BLaER1 treated with 17β-estradiol and CSF1 and Interleukin-3, amounts not matched to agents 10 nM and 100 nM (cell line): ENCODE measurements around the gene PGLYRP3.

Experiments used
- H3K27ac ChIP-seq, 11 experiments: shearing (Covaris generic); formaldehyde crosslinking; 2 replicates each; pipeline ENCODE4 v1.8.1; 2022
- H3K27me3 ChIP-seq, 11 experiments: shearing (Covaris generic); formaldehyde crosslinking; 2 replicates each; pipeline ENCODE4 v1.8.1; 2022
- H3K36me3 ChIP-seq, 11 experiments: shearing (Covaris generic); formaldehyde crosslinking; 2 replicates each; pipeline ENCODE4 v1.8.1; 2022
- H3K4me1 ChIP-seq, 10 experiments: shearing (Covaris generic); formaldehyde crosslinking; 2 replicates each; pipeline ENCODE4 v1.8.1; 2022
- H3K4me2 ChIP-seq, 11 experiments: shearing (Covaris generic); formaldehyde crosslinking; 2 replicates each; pipeline ENCODE4 v1.8.1; 2022
- H3K4me3 ChIP-seq, 10 experiments: shearing (Covaris generic); formaldehyde crosslinking; 2 replicates each; pipeline ENCODE4 v1.8.1; 2022
- H3K9ac ChIP-seq, 11 experiments: shearing (Covaris generic); formaldehyde crosslinking; 2 replicates each; pipeline ENCODE4 v1.8.1; 2022
- H3K9me3 ChIP-seq, 11 experiments: shearing (Covaris generic); formaldehyde crosslinking; replicated peaks in 1 of 11; 2 replicates each; pipeline ENCODE4 v1.8.1; 2022
- H4K20me1 ChIP-seq, 11 experiments: shearing (Covaris generic); formaldehyde crosslinking; 2 replicates each; pipeline ENCODE4 v1.8.1; 2022
- Cebpa-rat ChIP-seq, 11 experiments: shearing (Covaris generic); IDR thresholded peaks; 2 replicates each; pipeline ENCODE4 v1.8.1; 2022

Gene PGLYRP3

GRCh38 chr1:153346077-153346723 is 33.4 kb upstream of the PGLYRP3 start:
- Histone ChIP-seq H3K9me3 (no peaks in the 10 kb centered on the region), H4K20me1 (peaks cover 0 to 9% (median 0%) of the 10 kb centered on the region in 11 experiments; a peak in 2 of 22 replicates), H3K27me3 (peaks cover 0 to 15% (median 0%) of the 10 kb centered on the region in 11 experiments; a peak in 5 of 22 replicates), H3K36me3 (no peaks in the 10 kb centered on the region), H3K9ac (no peak overlapping the region), H3K4me2 (peak overlapping the region; percentile 63 to 94 (median 86)), H3K4me3 (0 out of 20 replicates have a peak overlapping the region, but pooled peaks of 1 of the 10 experiments have one; percentile 7), H3K4me1 (peaks cover 65 to 83% (median 74%) of the 10 kb centered on the region in 10 experiments), H3K27ac (no peak overlapping the region)
- no peak for TF ChIP-seq Cebpa-rat (IDR thresholded peaks at IDR 0.05)

- H3K27ac ChIP-seq, result peak overlapping the region in 1 of 11 experiments; percentile 14; a peak in 1 of 22 replicates
- H3K4me1 ChIP-seq, result peaks cover 60 to 77% (median 69%) of the 10 kb centered on the region in 10 experiments
- H3K4me3 ChIP-seq, result 0 out of 20 replicates have a peak overlapping the region, but pooled peaks of 1 of the 10 experiments have one; percentile 7
- TF ChIP-seq Cebpa-rat (IDR thresholded peaks at IDR 0.05), result no peak
- no peaks in the 10 kb centered on the region for H3K9me3 ChIP-seq
- H3K36me3 ChIP-seq, result no peaks in the 10 kb centered on the region
- peak overlapping the region; percentile 63 to 94 (median 86) for H3K4me2 ChIP-seq
- peaks cover 0 to 9% (median 0%) of the 10 kb centered on the region in 11 experiments; a peak in 2 of 22 replicates for H4K20me1 ChIP-seq
- H3K9ac ChIP-seq, result no peak overlapping the region
- peaks cover 0 to 15% (median 0%) of the 10 kb centered on the region in 11 experiments; a peak in 5 of 22 replicates for H3K27me3 ChIP-seq
Observed at GRCh38 chr1:153345187-153346076, 32.7 kb upstream of the PGLYRP3 start.

- no peak overlapping the region; a peak in 2 of 22 replicates for H3K27ac ChIP-seq
- peaks cover 63 to 78% (median 70%) of the 10 kb centered on the region in 10 experiments for H3K4me1 ChIP-seq
- no peaks in the 10 kb centered on the region for H3K9me3 ChIP-seq
- peak overlapping the region; percentile 63 to 94 (median 86) for H3K4me2 ChIP-seq
- H4K20me1 ChIP-seq, result peaks cover 0 to 9% (median 0%) of the 10 kb centered on the region in 11 experiments; a peak in 2 of 22 replicates
- no peak overlapping the region for H3K9ac ChIP-seq
- H3K36me3 ChIP-seq, result no peaks in the 10 kb centered on the region
- TF ChIP-seq Cebpa-rat (IDR thresholded peaks at IDR 0.05), result peak in 1 of 11 experiments; percentile 17; a peak in 1 of 22 replicates
- H3K4me3 ChIP-seq, result no peak overlapping the region
- peaks cover 0 to 15% (median 0%) of the 10 kb centered on the region in 11 experiments; a peak in 5 of 22 replicates for H3K27me3 ChIP-seq
Observed at GRCh38 chr1:153344718-153345025, 31.9 kb upstream of the PGLYRP3 start.

GRCh38 chr1:153343811-153344717 is 31.3 kb upstream of the PGLYRP3 start:
- Histone ChIP-seq H3K9ac (no peak overlapping the region), H3K27ac (peak overlapping the region in 2 of 11 experiments; percentile 27 to 31; a peak in 3 of 22 replicates), H3K4me3 (no peak overlapping the region), H3K27me3 (peaks cover 0 to 15% (median 0%) of the 10 kb centered on the region in 11 experiments; a peak in 5 of 22 replicates), H3K4me2 (peak overlapping the region; percentile 63 to 94 (median 86)), H4K20me1 (peaks cover 0 to 9% (median 0%) of the 10 kb centered on the region in 11 experiments; a peak in 2 of 22 replicates), H3K9me3 (0 out of 22 replicates have a peak, but pooled peaks cover 0 to 2% (median 0%) of the 10 kb centered on the region in 11 experiments), H3K4me1 (peaks cover 65 to 78% (median 70%) of the 10 kb centered on the region in 10 experiments), H3K36me3 (no peaks in the 10 kb centered on the region)
- no peak for TF ChIP-seq Cebpa-rat (IDR thresholded peaks at IDR 0.05)

- H3K4me3 ChIP-seq, result no peak overlapping the region
- peaks cover 0 to 11% (median 0%) of the 10 kb centered on the region in 11 experiments; a peak in 3 of 22 replicates for H3K9me3 ChIP-seq
- H4K20me1 ChIP-seq, result peaks cover 0 to 9% (median 0%) of the 10 kb centered on the region in 11 experiments; a peak in 2 of 22 replicates
- H3K9ac ChIP-seq, result no peak overlapping the region
- peaks cover 0 to 15% (median 0%) of the 10 kb centered on the region in 11 experiments; a peak in 5 of 22 replicates for H3K27me3 ChIP-seq
- no peaks in the 10 kb centered on the region for H3K36me3 ChIP-seq
- no peak for TF ChIP-seq Cebpa-rat (IDR thresholded peaks at IDR 0.05)
- H3K4me1 ChIP-seq, result peaks cover 74 to 85% (median 78%) of the 10 kb centered on the region in 10 experiments
- no peak overlapping the region for H3K27ac ChIP-seq
- peak overlapping the region; percentile 61 to 94 (median 86) for H3K4me2 ChIP-seq
Observed at GRCh38 chr1:153343040-153343681, 30.4 kb upstream of the PGLYRP3 start.

- no peak overlapping the region for H3K9ac ChIP-seq
- H3K4me3 ChIP-seq, result no peak overlapping the region
- H3K9me3 ChIP-seq, result peaks cover 0 to 20% (median 5%) of the 10 kb centered on the region in 11 experiments; a peak in 9 of 22 replicates
- H3K4me1 ChIP-seq, result peaks cover 74 to 88% (median 79%) of the 10 kb centered on the region in 10 experiments
- H4K20me1 ChIP-seq, result peaks cover 0 to 9% (median 0%) of the 10 kb centered on the region in 11 experiments; a peak in 2 of 22 replicates
- peak overlapping the region; percentile 61 to 94 (median 86) for H3K4me2 ChIP-seq
- H3K27ac ChIP-seq, result no peak overlapping the region
- no peak for TF ChIP-seq Cebpa-rat (IDR thresholded peaks at IDR 0.05)
- peaks cover 0 to 15% (median 0%) of the 10 kb centered on the region in 11 experiments; a peak in 5 of 22 replicates for H3K27me3 ChIP-seq
- no peaks in the 10 kb centered on the region for H3K36me3 ChIP-seq
Observed at GRCh38 chr1:153342178-153342577, 29.4 kb upstream of the PGLYRP3 start.

GRCh38 chr1:153341431-153341934 is 28.7 kb upstream of the PGLYRP3 start:
- Histone ChIP-seq H3K4me3 (no peak overlapping the region), H4K20me1 (peaks cover 0 to 9% (median 0%) of the 10 kb centered on the region in 11 experiments; a peak in 2 of 22 replicates), H3K36me3 (no peaks in the 10 kb centered on the region), H3K27ac (no peak overlapping the region), H3K9ac (no peak overlapping the region), H3K9me3 (peaks cover 0 to 25% (median 9%) of the 10 kb centered on the region in 11 experiments; a peak in 9 of 22 replicates), H3K4me2 (peak overlapping the region; percentile 61 to 94 (median 86); a peak in 21 of 22 replicates), H3K4me1 (peaks cover 74 to 90% (median 77%) of the 10 kb centered on the region in 10 experiments), H3K27me3 (peaks cover 0 to 10% (median 0%) of the 10 kb centered on the region in 11 experiments; a peak in 4 of 22 replicates)
- no peak for TF ChIP-seq Cebpa-rat (IDR thresholded peaks at IDR 0.05)
